CD4-positive, alpha-beta T cell treated with Interleukin-4 for 1 hour (primary cell): ENCODE measurements around the gene CFAP57.
"Not testable (repeated sequence)": the region's sequence is repeated elsewhere in the genome, so short reads cannot be mapped to it uniquely, and the experiment has no call there.

Experiments used
- DNase-seq, 2 donors: peaks; one replicate each; pipeline ENCODE4 v3.0.0-alpha.2; 2020 to 2022

Gene CFAP57

GRCh38 chr1:43174873-43175272 lies 2.7 kb downstream of the CFAP57 start:
- no peak for DNase-seq

GRCh38 chr1:43177691-43178090 lies 5.6 kb downstream of the CFAP57 start:
- no peak for DNase-seq

- DNase-seq = no peak
Observed at GRCh38 chr1:43184388-43184787, 12.3 kb downstream of the CFAP57 start.

GRCh38 chr1:43184995-43185394 lies 12.9 kb downstream of the CFAP57 start:
- DNase-seq = no peak

GRCh38 chr1:43188106-43188505 lies 16.0 kb downstream of the CFAP57 start:
- DNase-seq = no peak

- no peak for DNase-seq
Observed at GRCh38 chr1:43194509-43194908, 22.4 kb downstream of the CFAP57 start.

- DNase-seq = no peak
Observed at GRCh38 chr1:43197343-43198127, 25.4 kb downstream of the CFAP57 start.

- no peak for DNase-seq
Observed at GRCh38 chr1:43199093-43199726, 27.1 kb downstream of the CFAP57 start.

- no peak for DNase-seq
Observed at GRCh38 chr1:43203859-43204258, 31.7 kb downstream of the CFAP57 start.

GRCh38 chr1:43204394-43204793 lies 32.3 kb downstream of the CFAP57 start:
- no peak for DNase-seq

- no peak for DNase-seq
Observed at GRCh38 chr1:43205671-43206070, 33.5 kb downstream of the CFAP57 start.

- no peak for DNase-seq
Observed at GRCh38 chr1:43206600-43207228, 34.6 kb downstream of the CFAP57 start.

- DNase-seq = no peak
Observed at GRCh38 chr1:43207229-43207853, 35.2 kb downstream of the CFAP57 start.

- DNase-seq = not testable (repeated sequence)
Observed at GRCh38 chr1:43208277-43208676, 36.1 kb downstream of the CFAP57 start.

- no peak for DNase-seq
Observed at GRCh38 chr1:43214501-43215444, 42.6 kb downstream of the CFAP57 start.

- no peak for DNase-seq
Observed at GRCh38 chr1:43217747-43218146, 45.6 kb downstream of the CFAP57 start.

GRCh38 chr1:43220905-43221778 lies 49.0 kb downstream of the CFAP57 start:
- no peak for DNase-seq

GRCh38 chr1:43221797-43222196 lies 49.7 kb downstream of the CFAP57 start:
- DNase-seq = no peak

GRCh38 chr1:43222879-43223278 lies 50.7 kb downstream of the CFAP57 start:
- no peak for DNase-seq

- no peak for DNase-seq
Observed at GRCh38 chr1:43225168-43225567, 53.0 kb downstream of the CFAP57 start.

- DNase-seq = peak; percentile 78 to 79
Observed at GRCh38 chr1:43227143-43227764, 55.1 kb downstream of the CFAP57 start.
